Globus pallidus (tissue), 1 donor: ENCODE measurements around the gene GRIK3.

Experiments used
- DNase-seq: peaks from one replicate; pipeline ENCODE4 v3.0.0-alpha.2; 2015; ENCODE audit warnings: low spot score

Gene GRIK3

GRCh38 chr1:36761113-36761512 is 273.2 kb downstream of the GRIK3 start:
- no peak for DNase-seq

GRCh38 chr1:36760081-36760480 is 274.2 kb downstream of the GRIK3 start:
- DNase-seq, result no peak

DNA sequence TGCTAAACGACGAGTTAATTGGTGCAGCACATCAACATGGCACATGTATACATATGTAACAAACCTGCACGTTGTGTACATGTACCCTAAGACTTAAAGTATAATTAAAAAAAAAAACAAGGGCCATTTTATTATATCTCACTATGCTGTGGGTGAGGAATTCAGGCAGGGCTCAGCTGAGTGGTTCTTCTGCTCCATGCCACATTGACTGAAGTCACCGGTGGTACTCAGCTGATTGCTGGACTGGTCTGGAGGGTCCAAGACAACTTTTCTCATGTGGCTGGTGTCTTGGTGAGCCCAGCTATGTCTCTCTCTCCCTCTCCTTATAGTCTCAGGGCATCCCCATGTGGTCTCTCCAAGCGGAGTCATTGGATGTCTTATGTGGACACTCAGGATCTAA is 275.0 kb downstream of the GRIK3 start:
- no peak for DNase-seq

DNA sequence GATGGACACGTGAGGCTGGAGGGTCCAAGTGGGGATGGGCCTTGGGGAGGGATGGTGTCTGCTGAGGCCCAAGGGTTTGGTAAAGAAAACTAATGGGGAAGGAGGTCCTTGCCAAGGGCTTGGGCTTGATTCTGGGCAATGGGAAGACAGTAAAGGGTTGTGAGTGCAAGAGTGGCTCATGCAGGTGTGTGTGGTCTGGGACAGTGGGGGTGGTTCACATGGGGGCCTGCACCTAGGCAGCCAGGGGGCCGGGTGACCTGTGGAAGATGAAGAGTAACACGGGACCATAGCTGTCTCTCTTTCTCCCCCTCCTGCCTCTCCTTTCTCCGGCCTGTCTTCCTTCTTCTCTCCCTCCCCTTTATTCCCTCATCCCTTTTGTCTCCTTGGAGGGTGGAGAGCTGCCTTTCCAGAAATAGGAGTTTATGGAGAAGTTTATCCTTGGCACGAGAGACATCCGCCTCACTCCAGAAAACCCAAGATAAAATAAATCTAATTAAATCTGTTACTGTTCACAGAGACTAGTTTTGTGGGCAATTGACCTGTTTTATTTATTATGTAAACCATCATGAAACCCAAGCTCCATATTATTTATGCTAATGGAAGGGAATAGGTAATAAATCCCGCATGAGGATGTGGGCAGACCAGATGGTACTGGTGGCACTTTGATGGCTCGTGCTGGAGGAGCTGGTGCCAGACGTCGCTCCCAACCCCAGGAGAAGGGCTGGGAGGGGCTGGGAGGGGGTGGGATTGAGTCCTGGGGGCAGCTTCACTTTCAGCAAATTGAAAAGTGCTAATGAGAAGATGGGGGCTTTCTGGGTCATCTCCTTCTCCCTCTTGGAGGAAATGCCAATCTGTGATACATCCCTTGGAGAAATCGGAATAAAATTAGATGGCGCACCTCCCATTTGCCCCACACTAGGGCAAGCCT is 278.7 kb downstream of the GRIK3 start:
- DNase-seq, result no peak

- no peak for DNase-seq
These were observed 279.9 kb downstream of the GRIK3 start for GRCh38 chr1:36754366-36754765.

DNA sequence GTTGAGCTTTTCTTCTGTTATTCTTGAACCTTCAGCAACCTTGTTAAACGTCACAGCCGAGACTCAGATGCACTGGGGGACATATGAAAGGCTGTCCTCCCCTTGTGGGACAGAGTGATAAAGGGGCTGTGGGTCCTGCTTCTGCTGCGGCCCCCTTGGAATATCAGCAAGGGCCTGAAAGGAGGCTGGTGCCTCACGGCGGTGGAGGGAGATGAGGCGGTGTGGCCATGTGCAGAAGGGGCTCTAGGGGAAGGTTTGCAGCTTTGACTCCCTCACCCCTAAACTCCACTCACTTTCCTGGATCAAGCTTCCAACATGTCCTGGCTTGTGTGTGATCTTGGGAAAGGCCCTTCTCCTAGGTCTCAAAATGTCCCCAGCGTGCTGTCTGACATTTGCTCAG is 280.9 kb downstream of the GRIK3 start:
- DNase-seq, result no peak

DNA sequence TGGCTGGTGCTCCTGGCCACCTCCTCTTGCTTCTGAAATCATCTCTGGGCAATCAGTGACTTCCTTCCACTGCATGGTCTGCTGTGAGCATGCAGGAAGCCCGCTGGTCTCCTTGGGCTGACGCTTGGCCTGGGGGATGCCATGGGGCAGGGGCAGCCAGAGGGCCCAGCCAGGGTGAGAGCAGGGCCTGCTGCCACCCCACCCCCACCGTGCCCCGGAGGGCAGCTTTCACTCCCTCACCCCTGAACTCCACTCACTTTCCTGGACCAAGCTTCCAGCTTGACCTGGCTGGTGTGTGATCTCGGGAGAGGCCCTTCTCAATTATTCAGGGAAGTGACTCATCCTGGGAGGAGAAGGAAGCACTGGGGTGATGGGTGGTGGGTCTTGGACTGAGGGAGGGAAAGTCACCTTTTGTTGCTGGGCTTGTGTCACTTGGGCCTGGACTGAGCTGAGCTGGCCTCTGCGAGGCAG is 281.4 kb downstream of the GRIK3 start:
- DNase-seq, result no peak

DNA sequence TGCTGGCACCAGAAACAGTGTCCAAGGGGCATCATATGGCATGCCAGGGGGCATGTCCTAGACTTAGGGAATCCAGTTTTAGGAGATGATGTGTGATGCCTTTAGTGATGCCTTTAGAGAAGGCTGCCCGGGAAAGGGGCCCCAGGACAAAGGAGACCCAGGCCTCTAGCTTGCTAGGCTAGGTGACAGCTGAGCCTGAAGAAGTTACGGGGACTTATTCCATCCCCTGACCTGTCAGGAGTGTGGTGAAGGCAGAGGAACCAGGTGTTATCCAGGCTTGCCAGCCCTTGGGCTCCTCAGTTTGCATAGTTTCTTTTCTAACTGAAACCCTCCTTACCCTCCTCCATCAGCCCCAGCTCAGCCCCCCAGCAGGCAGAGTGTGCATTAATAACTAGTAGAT is 281.9 kb downstream of the GRIK3 start:
- DNase-seq, result no peak

- DNase-seq, result no peak
These were observed 282.8 kb downstream of the GRIK3 start for GRCh38 chr1:36751525-36751924.

- DNase-seq, result no peak
These were observed 285.8 kb downstream of the GRIK3 start for GRCh38 chr1:36748466-36748865.
